ENCODE data around the gene KNDC1.
A peak's percentile ranks its signal among the peaks of the same experiment; 100 is the strongest.

KNDC1 gene

DNA sequence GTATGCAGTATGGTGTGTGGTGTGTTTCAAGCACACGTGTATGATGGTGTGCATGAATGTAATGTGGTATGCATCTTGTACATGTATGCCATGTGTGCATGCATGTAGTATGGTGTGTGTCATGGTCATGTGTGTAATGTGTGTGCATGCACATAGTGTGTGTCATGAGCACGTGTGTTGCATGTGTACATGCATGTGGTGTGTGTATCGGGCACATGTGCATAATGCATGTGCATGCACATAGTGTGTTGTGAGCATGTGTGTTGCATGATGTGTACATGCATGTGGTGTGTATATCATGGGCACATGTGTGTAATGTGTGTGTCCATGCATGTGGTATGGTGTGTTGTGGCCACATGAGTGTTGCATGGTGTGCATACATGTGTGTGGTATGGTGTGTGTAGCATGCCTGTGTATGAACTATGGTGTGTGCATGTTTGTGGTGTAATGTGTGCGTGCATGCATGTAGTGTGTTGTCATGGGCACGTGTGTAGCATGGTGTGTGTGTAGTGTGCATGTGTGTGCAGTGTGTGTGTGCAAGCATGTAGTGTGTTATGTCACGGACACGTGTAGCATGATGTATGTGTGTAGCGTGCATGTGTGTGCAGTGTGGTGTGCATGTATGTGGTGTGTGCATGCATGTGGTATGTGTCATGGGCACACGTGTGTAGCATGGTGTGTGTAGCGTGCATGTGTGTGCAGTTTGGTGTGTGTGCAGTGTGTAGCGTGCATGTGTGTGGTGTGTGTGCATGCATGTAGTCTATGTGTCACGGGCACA lies 17.6 kb downstream of the KNDC1 start:
- H3K14ac ChIP-seq (ENCODE audit: low read length): no peak overlapping the region
- no peak for DNase-seq
- no peak overlapping the region for H3K4ac ChIP-seq (ENCODE audit: low read depth, low read length)
- H3K18ac ChIP-seq (ENCODE audit: low read length): no peak overlapping the region
- no peak overlapping the region for H3K9ac ChIP-seq (ENCODE audit: low read length)
- peak overlapping the region; percentile 0 for H3K23ac ChIP-seq (ENCODE audit: low read length)
- no peak overlapping the region for H3K4me2 ChIP-seq (ENCODE audit: low read length)
- H2AFZ ChIP-seq (ENCODE audit: insufficient read depth, low read length, poor library complexity): no peak overlapping the region
- H4K8ac ChIP-seq (ENCODE audit: low read depth, low read length): no peak overlapping the region
- H4K91ac ChIP-seq (ENCODE audit: low read depth, low read length): no peak overlapping the region
- H2BK12ac ChIP-seq (ENCODE audit: low read length): no peak overlapping the region
- no peaks in the 10 kb centered on the region for H3K4me1 ChIP-seq (ENCODE audit: control insufficient read depth in 1 of 2, insufficient read depth in 2 of 2, low read length in 2 of 2)
- no peaks in the 10 kb centered on the region for H3K79me1 ChIP-seq (ENCODE audit: low read length)
- no CpG with 5 or more reads among the region's 12 CpGs for WGBS (ENCODE audit: extremely low coverage, insufficient coverage, insufficient read length)
- H3K79me2 ChIP-seq (ENCODE audit: control insufficient read depth, insufficient read depth, low read length, poor library complexity): no peaks in the 10 kb centered on the region
- H3K4me3 ChIP-seq (ENCODE audit: low read depth, low read length): peak overlapping the region; percentile 44
- no peaks in the 10 kb centered on the region for H3K27me3 ChIP-seq (ENCODE audit: insufficient read depth, low read length)
- no peak overlapping the region for H2BK5ac ChIP-seq (ENCODE audit: low read depth, low read length, poor library complexity)
- no peak overlapping the region for H3K27ac ChIP-seq (ENCODE audit: low read depth, low read length)
- H3K36me3 ChIP-seq (ENCODE audit: control insufficient read depth in 1 of 2, insufficient read depth in 2 of 2, low read length in 2 of 2): no peaks in the 10 kb centered on the region
- no peak overlapping the region for H2AK5ac ChIP-seq (ENCODE audit: low read length)
- no peak overlapping the region for H2BK120ac ChIP-seq (ENCODE audit: insufficient read depth, low read length, poor library complexity)
- no peak overlapping the region for H4K12ac ChIP-seq (ENCODE audit: low read depth, low read length)
- H3K9me3 ChIP-seq (ENCODE audit: insufficient read depth, low read depth, low read length): peaks cover 23% of the 10 kb centered on the region

DNA sequence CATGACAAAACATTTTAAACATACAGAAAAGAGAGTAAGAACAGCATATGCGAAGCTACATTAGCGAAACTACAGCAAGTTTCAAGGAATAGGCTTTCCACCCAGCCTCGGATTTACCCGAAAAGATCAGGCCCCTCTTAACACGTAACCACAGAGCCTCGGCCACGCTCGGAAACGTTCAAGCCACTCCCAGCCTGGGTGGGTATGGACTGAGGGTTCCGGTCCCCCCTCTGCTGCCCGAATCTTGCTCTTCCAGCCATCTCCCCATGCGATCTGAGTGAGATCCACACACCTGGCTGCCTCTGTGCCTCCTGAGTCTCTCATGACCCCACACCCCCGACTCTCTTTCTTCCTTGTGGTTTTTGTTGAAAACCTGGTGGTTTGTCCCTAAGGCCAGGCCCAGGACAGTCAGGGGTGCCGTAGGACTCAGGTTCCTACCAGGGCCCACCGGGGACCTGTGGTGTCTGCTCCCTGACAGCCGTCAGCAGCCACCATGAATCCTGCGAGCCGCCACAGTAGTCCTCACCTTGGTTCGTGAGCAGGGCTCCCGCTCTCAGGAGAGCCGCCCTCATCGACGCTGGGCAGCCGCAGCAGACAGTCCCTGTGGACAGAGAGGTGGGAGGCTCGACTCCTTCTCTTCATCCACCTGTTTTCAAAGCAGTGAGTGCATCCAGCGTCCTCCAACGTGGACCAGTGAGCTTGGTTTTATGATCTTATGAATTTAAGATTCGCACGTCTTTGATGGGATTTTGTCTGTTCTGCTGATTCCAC lies 18.5 kb downstream of the KNDC1 start:
- no peak overlapping the region for H3K9ac ChIP-seq (ENCODE audit: low read length)
- no peak overlapping the region for H2BK5ac ChIP-seq (ENCODE audit: low read depth, low read length, poor library complexity)
- no peak for DNase-seq
- H3K27ac ChIP-seq (ENCODE audit: low read depth, low read length): no peak overlapping the region
- no peak overlapping the region for H2BK120ac ChIP-seq (ENCODE audit: insufficient read depth, low read length, poor library complexity)
- H3K9me3 ChIP-seq (ENCODE audit: insufficient read depth, low read depth, low read length): peaks cover 26% of the 10 kb centered on the region
- H4K91ac ChIP-seq (ENCODE audit: low read depth, low read length): no peak overlapping the region
- H3K18ac ChIP-seq (ENCODE audit: low read length): no peak overlapping the region
- no peak overlapping the region for H3K14ac ChIP-seq (ENCODE audit: low read length)
- H3K27me3 ChIP-seq (ENCODE audit: insufficient read depth, low read length): no peaks in the 10 kb centered on the region
- H4K12ac ChIP-seq (ENCODE audit: low read depth, low read length): no peak overlapping the region
- no peak overlapping the region for H3K23ac ChIP-seq (ENCODE audit: low read length)
- H3K4me2 ChIP-seq (ENCODE audit: low read length): no peak overlapping the region
- H3K4ac ChIP-seq (ENCODE audit: low read depth, low read length): no peak overlapping the region
- no peaks in the 10 kb centered on the region for H3K79me2 ChIP-seq (ENCODE audit: control insufficient read depth, insufficient read depth, low read length, poor library complexity)
- no peak overlapping the region for H4K8ac ChIP-seq (ENCODE audit: low read depth, low read length)
- H2AFZ ChIP-seq (ENCODE audit: insufficient read depth, low read length, poor library complexity): no peak overlapping the region
- H3K36me3 ChIP-seq (ENCODE audit: control insufficient read depth in 1 of 2, insufficient read depth in 2 of 2, low read length in 2 of 2): no peaks in the 10 kb centered on the region
- H3K79me1 ChIP-seq (ENCODE audit: low read length): no peaks in the 10 kb centered on the region
- no CpG with 5 or more reads among the region's 29 CpGs for WGBS (ENCODE audit: extremely low coverage, insufficient coverage, insufficient read length)
- H2AK5ac ChIP-seq (ENCODE audit: low read length): no peak overlapping the region
- H2BK12ac ChIP-seq (ENCODE audit: low read length): no peak overlapping the region
- H3K4me3 ChIP-seq (ENCODE audit: low read depth, low read length): no peak overlapping the region
- H3K4me1 ChIP-seq (ENCODE audit: control insufficient read depth in 1 of 2, insufficient read depth in 2 of 2, low read length in 2 of 2): no peaks in the 10 kb centered on the region

DNA sequence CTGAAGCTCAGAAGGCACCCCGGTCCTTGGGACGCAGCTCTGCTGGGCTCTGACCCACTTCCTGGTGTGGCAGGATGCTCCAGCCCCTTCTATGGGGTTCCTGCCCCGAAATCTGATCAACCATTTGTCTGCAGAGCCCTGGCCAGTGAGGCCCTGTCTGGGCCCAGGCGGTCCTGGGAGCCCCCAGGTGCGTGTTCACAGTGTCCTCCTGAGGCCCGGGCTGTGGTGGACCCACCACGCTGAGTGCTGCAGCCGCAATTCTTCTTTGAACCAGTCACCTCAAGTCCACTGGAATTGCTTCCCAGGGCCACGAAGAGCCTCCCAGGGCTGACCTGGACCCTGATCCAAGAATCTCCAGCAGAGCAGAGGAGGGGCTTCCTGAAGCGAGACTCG lies 19.1 kb downstream of the KNDC1 start:
- Histone ChIP-seq H3K4me2 (ENCODE audit: low read length) (no peak overlapping the region), H4K91ac (ENCODE audit: low read depth, low read length) (no peak overlapping the region), H3K79me1 (ENCODE audit: low read length) (no peaks in the 10 kb centered on the region), H3K9me3 (ENCODE audit: insufficient read depth, low read depth, low read length) (peaks cover 25% of the 10 kb centered on the region), H3K14ac (ENCODE audit: low read length) (no peak overlapping the region), H3K18ac (ENCODE audit: low read length) (no peak overlapping the region), H3K23ac (ENCODE audit: low read length) (no peak overlapping the region), H3K4ac (ENCODE audit: low read depth, low read length) (no peak overlapping the region), H3K36me3 (ENCODE audit: control insufficient read depth in 1 of 2, insufficient read depth in 2 of 2, low read length in 2 of 2) (peaks cover 0 to 2% of the 10 kb centered on the region in 2 experiments), H3K4me1 (ENCODE audit: control insufficient read depth in 1 of 2, insufficient read depth in 2 of 2, low read length in 2 of 2) (no peaks in the 10 kb centered on the region), H3K4me3 (ENCODE audit: low read depth, low read length) (no peak overlapping the region), H3K9ac (ENCODE audit: low read length) (no peak overlapping the region), H2BK120ac (ENCODE audit: insufficient read depth, low read length, poor library complexity) (no peak overlapping the region), H2AK5ac (ENCODE audit: low read length) (no peak overlapping the region), H3K27ac (ENCODE audit: low read depth, low read length) (no peak overlapping the region), H2BK5ac (ENCODE audit: low read depth, low read length, poor library complexity) (no peak overlapping the region), H2BK12ac (ENCODE audit: low read length) (no peak overlapping the region), H2AFZ (ENCODE audit: insufficient read depth, low read length, poor library complexity) (no peak overlapping the region), H4K8ac (ENCODE audit: low read depth, low read length) (no peak overlapping the region), H3K79me2 (ENCODE audit: control insufficient read depth, insufficient read depth, low read length, poor library complexity) (no peaks in the 10 kb centered on the region), H4K12ac (ENCODE audit: low read depth, low read length) (no peak overlapping the region), H3K27me3 (ENCODE audit: insufficient read depth, low read length) (no peaks in the 10 kb centered on the region)
- DNase-seq: no peak
- WGBS (ENCODE audit: extremely low coverage, insufficient coverage, insufficient read length): no CpG with 5 or more reads among the region's 11 CpGs

DNA sequence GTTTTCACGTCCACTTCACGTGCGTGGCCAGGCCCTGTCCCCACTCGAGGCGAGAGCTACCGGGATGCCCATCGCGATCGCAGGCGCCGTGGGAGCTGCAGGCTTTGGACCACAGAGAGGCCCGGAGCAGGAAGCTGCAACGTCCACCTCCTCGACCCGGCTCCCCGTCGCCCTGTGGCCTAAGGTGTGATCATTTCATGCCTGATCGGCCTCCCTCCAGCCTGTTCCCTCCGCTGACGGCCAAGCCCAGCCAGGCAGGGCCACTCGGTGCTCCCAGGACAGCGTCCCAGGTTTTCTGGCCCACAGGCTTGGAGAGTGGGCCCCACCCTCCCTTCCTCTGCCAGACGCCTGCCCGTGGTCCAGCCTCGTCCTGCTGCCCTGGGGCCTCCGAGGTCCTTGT lies 19.6 kb downstream of the KNDC1 start:
- no CpG with 5 or more reads among the region's 26 CpGs for WGBS (ENCODE audit: extremely low coverage, insufficient coverage, insufficient read length)
- no peak overlapping the region for H3K9ac ChIP-seq (ENCODE audit: low read length)

More for the DNA sequence above, 19.6 kb downstream of the KNDC1 start:
- Histone ChIP-seq H3K27ac (ENCODE audit: low read depth, low read length) (no peak overlapping the region), H3K4ac (ENCODE audit: low read depth, low read length) (no peak overlapping the region), H3K18ac (ENCODE audit: low read length) (no peak overlapping the region), H3K79me2 (ENCODE audit: control insufficient read depth, insufficient read depth, low read length, poor library complexity) (no peaks in the 10 kb centered on the region), H2BK12ac (ENCODE audit: low read length) (no peak overlapping the region), H4K8ac (ENCODE audit: low read depth, low read length) (no peak overlapping the region), H2BK5ac (ENCODE audit: low read depth, low read length, poor library complexity) (no peak overlapping the region), H3K14ac (ENCODE audit: low read length) (no peak overlapping the region), H2AK5ac (ENCODE audit: low read length) (no peak overlapping the region), H4K91ac (ENCODE audit: low read depth, low read length) (no peak overlapping the region), H3K23ac (ENCODE audit: low read length) (no peak overlapping the region), H3K79me1 (ENCODE audit: low read length) (no peaks in the 10 kb centered on the region), H3K4me1 (ENCODE audit: control insufficient read depth in 1 of 2, insufficient read depth in 2 of 2, low read length in 2 of 2) (no peaks in the 10 kb centered on the region), H4K12ac (ENCODE audit: low read depth, low read length) (no peak overlapping the region), H3K4me2 (ENCODE audit: low read length) (no peak overlapping the region), H3K36me3 (ENCODE audit: control insufficient read depth in 1 of 2, insufficient read depth in 2 of 2, low read length in 2 of 2) (peaks cover 0 to 2% of the 10 kb centered on the region in 2 experiments), H2BK120ac (ENCODE audit: insufficient read depth, low read length, poor library complexity) (no peak overlapping the region), H3K27me3 (ENCODE audit: insufficient read depth, low read length) (no peaks in the 10 kb centered on the region), H3K9me3 (ENCODE audit: insufficient read depth, low read depth, low read length) (peaks cover 27% of the 10 kb centered on the region), H2AFZ (ENCODE audit: insufficient read depth, low read length, poor library complexity) (no peak overlapping the region), H3K4me3 (ENCODE audit: low read depth, low read length) (no peak overlapping the region)
- no peak for DNase-seq

Data from trophoblast cell (in vitro differentiated cells and primary cell).